Stimulated activated CD8-positive, alpha-beta memory T cell treated with anti-CD3 and anti-CD28 coated beads, Interleukin-4, amount 100 ng/mL, for 24 hours (primary cell): Measurements from ENCODE around the gene P3H2.

Experiments
- DNase-seq: peaks from one replicate; pipeline ENCODE4 v3.0.0-alpha.2; 2020; ENCODE audit warnings: low read depth

Gene P3H2

DNA sequence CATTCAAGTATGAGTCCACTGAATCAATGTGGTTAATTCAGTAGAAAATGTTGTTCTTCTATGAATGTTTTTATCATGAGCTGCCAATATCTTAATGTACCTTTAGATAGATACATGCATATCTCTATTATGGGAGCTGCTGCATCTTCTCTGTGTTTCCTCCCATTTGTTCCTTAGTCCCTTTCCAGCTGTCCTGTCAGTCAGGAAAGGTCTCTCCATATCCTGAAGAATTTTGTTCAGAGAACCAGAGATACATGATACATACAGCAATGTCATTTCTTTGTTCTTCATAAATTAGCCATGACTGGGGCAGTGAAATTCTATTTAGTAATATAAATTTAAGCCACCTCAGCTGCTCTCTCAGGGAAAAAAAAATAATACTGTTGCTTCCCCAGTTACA, 103.7 kb downstream of the P3H2 start:
- no peak for DNase-seq

GRCh38 chr3:190014940-190015339, 105.8 kb downstream of the P3H2 start:
- no peak for DNase-seq

GRCh38 chr3:190013943-190014924, 106.5 kb downstream of the P3H2 start:
- DNase-seq, result no peak

- DNase-seq, result no peak
These were observed 107.9 kb downstream of the P3H2 start for GRCh38 chr3:190012784-190013183.

DNA sequence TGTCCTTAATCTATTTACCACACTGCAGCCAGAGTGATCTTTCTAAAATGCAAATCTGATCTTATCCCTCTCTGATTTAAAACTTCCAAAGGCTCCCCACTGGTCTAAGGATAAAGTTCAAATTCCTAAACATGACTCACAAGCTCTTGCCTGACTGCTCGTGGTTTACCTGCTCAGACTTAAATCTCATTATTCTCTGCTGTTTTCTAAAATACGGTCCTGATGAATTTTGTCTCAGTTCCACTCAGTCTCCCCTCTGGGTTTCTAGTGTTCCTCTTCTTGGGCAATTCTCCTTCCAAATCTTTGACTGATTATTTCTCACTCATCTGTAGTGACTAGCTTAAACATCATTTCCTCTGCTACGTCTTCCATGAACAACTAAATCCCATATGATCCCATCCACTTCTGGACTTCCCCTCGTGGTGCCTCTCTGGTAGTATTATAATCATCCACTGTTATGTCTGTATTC, 108.3 kb downstream of the P3H2 start:
- no peak for DNase-seq

- no peak for DNase-seq
These were observed 110.2 kb downstream of the P3H2 start for GRCh38 chr3:190010486-190010885.

GRCh38 chr3:190009614-190010013, 111.1 kb downstream of the P3H2 start:
- DNase-seq, result no peak

GRCh38 chr3:190008432-190008831, 112.3 kb downstream of the P3H2 start:
- no peak for DNase-seq

DNA sequence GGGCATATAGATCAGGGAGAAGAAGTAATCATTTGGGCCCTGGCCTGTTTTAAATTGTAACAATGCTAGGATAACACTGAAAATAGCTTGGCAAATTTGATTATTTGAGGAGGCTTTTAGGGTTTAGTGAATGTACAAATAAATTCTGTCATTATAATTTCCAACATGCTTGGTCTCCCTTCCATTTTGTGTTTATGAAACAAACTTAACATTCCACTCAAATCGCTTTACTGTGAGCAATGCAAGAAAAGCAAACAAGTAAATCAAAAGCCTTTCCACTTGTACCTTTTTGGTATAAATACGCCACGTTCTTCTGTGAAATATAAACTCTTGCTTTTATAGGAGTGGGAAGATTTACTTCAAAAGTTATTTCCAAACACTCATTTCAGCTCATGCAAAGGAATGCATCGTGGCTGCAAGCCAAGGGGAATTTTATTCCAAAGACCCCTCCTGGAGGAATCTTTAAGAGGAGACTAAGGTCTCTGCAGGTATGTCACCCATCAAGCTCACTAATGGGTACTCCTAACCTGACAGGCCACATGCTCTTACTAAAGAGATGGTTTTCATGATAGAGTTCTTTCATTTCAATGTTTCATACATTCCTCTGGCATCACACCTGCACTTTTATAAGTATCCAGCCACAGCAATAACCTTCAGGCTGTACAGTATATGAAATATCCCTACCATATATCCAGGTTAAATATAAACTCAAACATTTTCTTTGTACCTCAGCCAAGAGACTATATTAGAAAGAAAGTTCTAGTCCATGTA, 115.2 kb downstream of the P3H2 start:
- no peak for DNase-seq

GRCh38 chr3:190004656-190005055, 116.0 kb downstream of the P3H2 start:
- DNase-seq, result no peak

DNA sequence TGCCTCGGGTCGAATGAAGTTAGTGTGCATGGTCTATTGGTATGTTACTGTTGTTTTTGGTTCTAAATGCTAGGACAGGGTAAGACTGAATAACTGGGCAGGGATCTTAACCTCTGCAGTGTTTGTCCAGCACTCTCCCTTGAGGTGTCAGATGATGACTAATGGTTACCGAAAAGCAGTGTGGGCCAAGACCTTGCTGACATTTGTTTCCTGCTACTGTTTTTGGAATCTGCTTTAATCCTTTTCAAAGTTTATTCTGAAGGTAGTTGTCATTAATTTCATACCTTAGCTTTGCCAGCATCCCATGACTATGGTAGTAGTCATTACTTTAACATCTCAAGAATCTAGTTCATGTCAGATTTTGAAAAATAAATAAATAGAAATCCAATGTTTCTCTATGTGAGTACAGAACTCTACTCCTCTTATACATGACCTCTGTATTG, 117.0 kb downstream of the P3H2 start:
- DNase-seq, result no peak

- no peak for DNase-seq
These were observed 117.6 kb downstream of the P3H2 start for GRCh38 chr3:190003068-190003467.

DNA sequence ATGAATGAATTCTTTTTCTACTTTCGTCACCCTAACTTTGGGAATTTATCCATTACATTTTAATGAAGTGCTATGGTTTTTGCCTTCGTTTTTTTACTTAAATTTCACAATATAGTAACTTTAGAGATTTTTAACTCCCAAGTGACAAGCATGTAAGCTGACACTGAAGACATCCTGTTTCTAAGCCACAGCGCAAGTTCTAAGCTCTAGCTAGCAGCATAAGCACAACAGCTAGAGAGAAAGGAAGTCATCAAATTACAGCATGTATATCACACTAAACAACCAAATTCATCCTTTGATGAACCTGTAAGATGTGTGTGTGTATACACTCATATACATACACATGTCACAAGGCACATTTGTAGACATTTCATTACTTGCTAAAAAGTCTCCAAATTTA, 119.3 kb downstream of the P3H2 start:
- no peak for DNase-seq

DNA sequence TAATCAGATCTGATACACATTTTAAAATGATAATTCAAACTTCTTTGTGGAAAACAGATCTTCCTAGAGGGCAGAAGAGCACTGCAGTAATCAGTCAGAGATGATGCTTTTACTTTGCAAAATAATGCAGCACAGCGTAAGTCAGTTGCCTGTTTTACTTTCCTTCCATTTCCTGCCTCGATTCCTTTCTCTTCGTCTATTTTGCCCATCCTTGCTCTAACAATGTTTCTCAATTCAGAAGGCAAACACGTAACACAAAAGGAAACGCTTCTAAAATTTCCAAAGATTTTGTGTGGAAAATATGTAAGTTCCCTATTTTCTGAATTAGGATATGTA, 119.9 kb downstream of the P3H2 start:
- DNase-seq, result no peak

DNA sequence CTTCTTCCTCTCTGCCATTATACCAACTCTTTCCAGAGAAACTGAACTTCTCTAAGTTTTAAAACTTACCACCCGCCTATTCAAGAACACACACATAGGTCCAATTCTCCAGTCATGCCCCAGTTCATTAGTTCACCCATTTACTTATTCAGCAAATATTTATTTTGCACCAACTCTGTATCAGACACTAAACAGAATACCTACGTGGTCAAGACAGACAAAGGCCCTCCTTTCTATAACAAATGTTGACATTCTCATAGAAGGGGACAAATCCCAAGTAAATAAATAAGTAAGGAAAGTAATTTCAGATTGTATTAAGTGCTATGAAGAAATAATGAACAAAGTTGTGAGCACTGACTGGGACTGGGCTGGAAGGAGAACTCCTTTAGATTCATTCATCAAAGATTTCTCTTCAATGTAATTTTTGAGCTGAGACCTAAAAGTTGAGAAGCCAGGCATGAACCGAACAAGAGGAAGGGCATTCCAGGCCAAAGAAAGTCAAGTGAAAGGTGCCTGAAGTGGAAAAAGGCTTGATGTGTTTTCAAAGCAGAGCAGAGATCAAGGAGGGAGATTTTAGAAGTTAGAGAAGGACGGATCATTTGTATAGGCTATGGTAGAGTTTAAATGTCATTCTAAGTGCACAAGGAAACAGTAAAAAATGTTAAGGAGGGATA, 120.4 kb downstream of the P3H2 start:
- DNase-seq, result no peak

- no peak for DNase-seq
These were observed 121.0 kb downstream of the P3H2 start for GRCh38 chr3:189999718-190000117.

- no peak for DNase-seq
These were observed 125.6 kb downstream of the P3H2 start for GRCh38 chr3:189995129-189995528.

DNA sequence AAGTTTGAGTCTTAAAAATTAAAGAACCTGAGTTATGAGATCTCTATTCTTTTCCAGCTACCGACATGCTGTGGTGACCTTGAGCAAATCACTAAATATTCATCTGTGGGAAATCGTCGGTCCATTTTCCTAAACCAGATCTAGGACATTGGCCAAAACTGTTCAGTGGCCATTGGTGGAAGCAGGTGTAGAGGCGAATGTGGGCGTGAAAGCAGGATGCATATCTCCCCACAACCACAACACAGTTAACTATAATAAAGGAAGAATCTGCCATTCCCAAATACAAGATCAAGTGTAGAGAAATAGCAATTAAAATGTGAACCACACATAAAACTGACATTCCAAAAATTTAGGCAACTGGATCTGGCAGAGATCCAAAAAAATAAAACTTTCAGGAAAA, 129.9 kb downstream of the P3H2 start:
- no peak for DNase-seq

DNA sequence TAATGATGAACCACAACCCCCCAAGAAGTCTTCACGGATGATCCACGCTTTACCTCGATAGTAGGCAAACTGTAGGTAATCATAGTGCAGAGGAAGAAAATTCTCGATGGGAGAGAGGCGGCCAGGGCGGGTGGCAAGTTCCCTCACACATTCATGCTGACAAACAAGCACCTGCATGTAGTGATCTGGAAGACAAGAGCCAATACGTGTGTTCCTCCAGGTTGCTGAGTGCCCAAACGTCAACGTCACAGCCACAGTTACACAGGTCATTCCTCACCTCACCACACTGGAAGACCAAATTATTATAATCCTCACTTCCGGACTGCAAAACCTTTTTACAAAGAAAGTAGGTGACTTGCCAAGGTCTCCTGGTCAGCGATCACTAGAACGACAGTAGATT, 131.8 kb downstream of the P3H2 start:
- DNase-seq, result no peak

- DNase-seq, result no peak
These were observed 132.4 kb downstream of the P3H2 start for GRCh38 chr3:189988322-189988721.

DNA sequence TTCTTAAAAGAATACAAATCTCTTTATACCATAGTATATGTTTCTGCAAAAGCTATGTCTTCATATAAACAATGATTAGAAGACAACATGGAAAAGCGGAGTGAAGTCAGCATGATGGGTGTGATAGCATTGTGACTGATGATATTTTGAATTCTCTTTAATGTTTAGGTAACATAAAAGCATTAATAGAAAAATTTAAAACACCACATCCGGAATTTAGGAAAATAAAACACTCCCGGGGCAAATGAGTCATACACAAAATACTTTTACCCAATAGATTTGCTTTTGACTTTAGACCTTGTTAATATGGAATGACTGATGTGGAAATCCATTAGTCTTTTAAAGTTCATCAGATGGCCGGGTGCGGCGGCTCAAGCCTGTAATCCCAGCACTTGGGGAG, 134.7 kb downstream of the P3H2 start:
- DNase-seq, result no peak

DNA sequence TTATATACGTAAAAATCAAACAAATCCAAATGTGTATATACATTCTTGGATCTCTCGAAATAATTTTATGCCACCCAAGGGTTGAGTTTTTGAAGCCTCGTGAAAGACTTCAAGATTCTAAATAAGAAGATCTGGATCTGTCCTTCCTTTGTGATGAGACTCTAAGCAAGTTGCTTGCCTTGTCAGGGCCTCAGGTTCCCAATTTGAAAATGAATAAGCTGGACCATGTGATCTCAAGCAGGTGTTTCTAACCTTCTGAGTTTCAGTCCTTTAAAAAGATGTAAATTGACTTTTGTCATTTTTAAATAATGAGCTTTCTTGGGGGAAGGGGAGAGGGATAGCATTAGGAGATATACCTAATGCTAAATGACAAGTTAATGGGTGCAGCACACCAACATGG, 137.1 kb downstream of the P3H2 start:
- DNase-seq, result no peak
